C4-2B (cell line): ENCODE results near the gene TPPP2.

Experiments used
- CTCF ChIP-seq: fragments of 450-650 bp; conservative IDR thresholded peaks from 2 replicates; pipeline ENCODE4 v1.5.1; 2017; ENCODE audit warnings: mild to moderate bottlenecking
- ZFX ChIP-seq: fragments of 450-650 bp; IDR thresholded peaks from 2 replicates; pipeline ENCODE4 v1.6.1; 2017

- TF ChIP-seq CTCF (no peak), ZFX (no peak)
Measured at GRCh38 chr14:21016413-21017190, 13.4 kb upstream of the TPPP2 start.
